Hepatocyte (in vitro differentiated cells): Measurements from ENCODE around the gene ABCD3. TPM values are rescaled to one million over a fixed set of nuclear protein-coding genes. Genes with fewer than 3 reads are reported as not detected.

Experiments
- DNase-seq: peaks from one replicate; pipeline ENCODE4 v3.0.0-alpha.2; 2016; ENCODE audit warnings: low spot score
- H2AFZ ChIP-seq: fragments of 200-600 bp; sonication (generic); 2 replicates; pipeline ENCODE4 v1.6.0; 2016; ENCODE audit warnings: antibody characterized with exemption, mild to moderate bottlenecking
- H3K27ac ChIP-seq: fragments of 200-600 bp; sonication (generic); 2 replicates; pipeline ENCODE4 v1.5.1; 2016; ENCODE audit warnings: mild to moderate bottlenecking
- H3K27me3 ChIP-seq: fragments of 200-600 bp; sonication (generic); 2 replicates; pipeline ENCODE4 v1.6.1; 2016
- H3K36me3 ChIP-seq: fragments of 200-600 bp; sonication (generic); replicated peaks from 2 replicates; pipeline ENCODE4 v1.5.1; 2016; ENCODE audit warnings: low read depth; ENCODE audit not compliant: insufficient read depth
- H3K4me1 ChIP-seq: fragments of 200-600 bp; sonication (generic); 2 replicates; pipeline ENCODE4 v1.5.1; 2016; ENCODE audit warnings: mild to moderate bottlenecking, moderate library complexity; ENCODE audit not compliant: insufficient read depth
- H3K4me2 ChIP-seq: fragments of 200-600 bp; sonication (generic); 2 replicates; pipeline ENCODE4 v1.6.0; 2016
- H3K4me3 ChIP-seq: fragments of 200-600 bp; sonication (generic); 2 replicates; pipeline ENCODE4 v1.5.1; 2016; ENCODE audit warnings: mild to moderate bottlenecking
- H3K79me2 ChIP-seq: fragments of 200-600 bp; sonication (generic); 2 replicates; pipeline ENCODE4 v1.6.0; 2017; ENCODE audit warnings: mild to moderate bottlenecking
- H3K9me2 ChIP-seq: fragments of 200-600 bp; sonication (generic); replicated peaks from 2 replicates; pipeline ENCODE4 v1.6.0; 2017; ENCODE audit warnings: mild to moderate bottlenecking; ENCODE audit not compliant: insufficient read depth
- H3K9me3 ChIP-seq: fragments of 200-600 bp; sonication (generic); 2 replicates; pipeline ENCODE4 v1.5.1; 2016; ENCODE audit warnings: low read depth, mild to moderate bottlenecking
- H4K20me1 ChIP-seq: fragments of 200-600 bp; sonication (generic); 2 replicates; pipeline ENCODE4 v1.6.0; 2016; ENCODE audit warnings: mild to moderate bottlenecking; ENCODE audit not compliant: insufficient read depth, poor library complexity, severe bottlenecking
- CTCF ChIP-seq: fragments of 200-600 bp; sonication (generic); IDR thresholded peaks from 2 replicates; pipeline ENCODE4 v1.5.1; 2016; ENCODE audit warnings: antibody characterized with exemption, mild to moderate bottlenecking; ENCODE audit not compliant: poor library complexity
- EZH2 ChIP-seq: fragments of 200-600 bp; sonication (generic); IDR thresholded peaks from 2 replicates; pipeline ENCODE4 v1.6.1; 2016; ENCODE audit warnings: antibody characterized with exemption, mild to moderate bottlenecking, borderline replicate concordance
- EZH2phosphoT487 ChIP-seq: fragments of 200-600 bp; sonication (generic); IDR thresholded peaks from one replicate; pipeline ENCODE4 v1.6.1; 2018; ENCODE audit warnings: antibody characterized with exemption, mild to moderate bottlenecking, low read depth, moderate library complexity; ENCODE audit not compliant: unreplicated experiment, severe bottlenecking
- WGBS: methylation state at CpG from one replicate; pipeline ENCODE4 v1.1.6; 2016; ENCODE audit warnings: low lambda C conversion rate; ENCODE audit errors: missing lambda C conversion rate; 5-methylcytosine and 5-hydroxymethylcytosine counted together
- polyA plus RNA-seq: library from polyadenylated mRNA; unstranded; fragments of >200 nt; fragmentation: Nextera tagmentation; extraction: Ambion mirVana; gene quantifications from 2 replicates; pipeline ENCODE4 v1.2.1, GENCODE V29; 2016
- total RNA-seq: library from RNA; depleted of rRNA; stranded (reverse); fragments of >200 nt; gene quantifications from 2 replicates; pipeline ENCODE4 v1.2.3, GENCODE V29; 2014

ABCD3 gene
- total and polyA plus RNA-seq, 2 experiments from 2014 or later: 50.7 to 96.4 TPM

DNA sequence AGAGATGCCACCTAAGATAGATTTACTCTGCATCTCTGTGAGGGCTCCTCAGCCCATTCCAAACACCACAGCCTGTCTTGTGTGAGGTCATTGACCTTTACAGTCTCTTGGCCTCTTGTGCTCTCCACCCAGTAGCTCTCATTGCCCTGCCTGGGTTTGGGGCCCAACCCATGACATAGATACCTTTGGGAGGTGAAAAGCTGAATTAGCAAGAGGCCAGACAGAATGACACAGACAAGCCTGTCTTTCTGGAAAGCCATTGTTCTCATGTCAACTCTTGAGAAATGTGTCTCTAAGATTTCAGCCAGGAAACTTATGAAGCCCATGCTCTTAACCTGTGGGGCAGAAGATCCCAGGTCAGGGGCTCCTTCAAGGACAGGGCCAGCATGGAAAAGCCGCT is 141.7 kb downstream of the ABCD3 start:
- no peak overlapping the region for H3K4me3 ChIP-seq
- 89% methylated on average over 1 of the region's 1 CpG for WGBS
- no peaks in the 10 kb centered on the region for H4K20me1 ChIP-seq
- H2AFZ ChIP-seq: no peak overlapping the region
- no peak for DNase-seq
- H3K9me3 ChIP-seq: no peaks in the 10 kb centered on the region
- no peaks in the 10 kb centered on the region for H3K27me3 ChIP-seq
- H3K9me2 ChIP-seq: no peaks in the 10 kb centered on the region
- no peaks in the 10 kb centered on the region for H3K79me2 ChIP-seq
- no peak overlapping the region for H3K27ac ChIP-seq
- TF ChIP-seq CTCF (no peak), EZH2phosphoT487 (no peak), EZH2 (no peak)
- H3K4me2 ChIP-seq: no peak overlapping the region
- peaks cover 14% of the 10 kb centered on the region for H3K4me1 ChIP-seq
- no peaks in the 10 kb centered on the region for H3K36me3 ChIP-seq

DNA sequence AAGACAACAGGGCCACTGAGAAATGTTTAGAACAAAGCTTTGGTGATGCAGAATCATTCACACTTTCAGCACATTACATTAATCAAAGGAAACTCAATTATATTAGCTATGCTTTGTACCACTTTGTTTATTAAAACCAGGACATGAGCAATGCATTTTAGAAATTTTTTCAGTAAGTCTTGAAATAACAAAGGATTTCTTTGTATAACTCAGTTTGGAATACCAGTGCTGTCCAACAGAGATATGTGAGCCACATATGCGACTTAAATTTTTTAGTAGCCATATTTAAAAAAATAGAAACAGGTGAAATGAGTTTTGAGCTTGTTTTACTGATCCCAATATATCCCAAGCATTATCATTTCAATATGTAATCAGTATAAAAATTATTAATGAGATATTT is 142.1 kb downstream of the ABCD3 start:
- WGBS: 86% methylated on average over 1 of the region's 1 CpG
- H3K4me2 ChIP-seq: no peak overlapping the region
- TF ChIP-seq EZH2phosphoT487 (no peak), EZH2 (no peak), CTCF (no peak)

DNA sequence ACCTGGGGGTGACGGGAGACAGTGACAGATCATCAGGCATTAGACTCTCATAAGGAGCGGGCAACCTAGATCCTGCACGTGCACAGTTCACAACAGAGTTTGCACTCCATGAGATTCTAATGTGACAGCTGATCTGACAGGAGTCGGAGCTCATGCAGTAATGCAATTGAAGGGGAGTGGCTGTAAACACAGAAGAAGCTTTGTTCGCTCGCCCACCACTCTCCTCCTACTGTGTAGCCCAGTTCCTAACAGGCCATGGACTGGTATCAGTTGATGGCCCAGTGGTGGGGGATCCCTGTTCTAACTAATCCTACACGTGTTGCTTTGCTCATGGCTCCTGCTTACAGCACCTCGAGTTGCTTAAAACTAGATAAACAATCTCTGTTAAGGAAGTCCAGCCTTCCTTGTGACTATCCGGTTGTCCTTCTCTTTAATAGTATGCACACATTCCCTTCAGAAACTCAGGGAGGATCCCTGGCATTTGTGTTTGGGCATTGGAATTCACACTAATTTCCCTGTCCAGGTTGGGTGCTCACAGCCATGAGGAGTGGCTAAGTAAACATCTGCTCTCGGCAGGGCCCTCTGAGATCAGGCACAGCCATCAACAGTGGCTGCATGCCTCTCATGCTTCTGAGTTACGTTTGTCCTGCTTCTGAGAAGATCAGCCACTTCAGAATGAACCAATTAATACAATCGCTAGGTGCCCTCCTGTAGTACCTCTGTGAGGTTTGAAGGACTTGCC is 144.5 kb downstream of the ABCD3 start:
- Histone ChIP-seq H3K79me2 (no peaks in the 10 kb centered on the region), H3K4me3 (no peak overlapping the region), H3K27me3 (no peaks in the 10 kb centered on the region), H3K4me2 (peak overlapping the region; percentile 26), H3K9me3 (no peaks in the 10 kb centered on the region), H3K4me1 (peaks cover 10% of the 10 kb centered on the region), H2AFZ (peak overlapping the region; percentile 1), H3K27ac (peak overlapping the region; percentile 45), H4K20me1 (no peaks in the 10 kb centered on the region), H3K36me3 (no peaks in the 10 kb centered on the region), H3K9me2 (no peaks in the 10 kb centered on the region)
- WGBS: 58% methylated on average over 12 of the region's 12 CpGs
- no peak for TF ChIP-seq EZH2
- no peak for TF ChIP-seq CTCF
- no peak for TF ChIP-seq EZH2phosphoT487
- DNase-seq: peak; percentile 45

More for the DNA sequence above, 142.1 kb downstream of the ABCD3 start:
- Histone ChIP-seq H3K27me3 (no peaks in the 10 kb centered on the region), H3K9me3 (no peaks in the 10 kb centered on the region), H3K27ac (no peak overlapping the region), H3K4me3 (no peak overlapping the region), H2AFZ (no peak overlapping the region), H4K20me1 (no peaks in the 10 kb centered on the region), H3K4me1 (peaks cover 14% of the 10 kb centered on the region), H3K9me2 (no peaks in the 10 kb centered on the region), H3K79me2 (no peaks in the 10 kb centered on the region), H3K36me3 (no peaks in the 10 kb centered on the region)
- DNase-seq: no peak
